GM21447 (cell line): ENCODE results near the gene COMMD3.
"Not testable (repeated sequence)": the region's sequence is repeated elsewhere in the genome, so short reads cannot be mapped to it uniquely, and the experiment has no call there.

Experiments
- ATAC-seq: cut with Tn5 transposase; IDR thresholded peaks from one replicate; pipeline ENCODE4 v1.9.1; 2021; ENCODE audit not compliant: unreplicated experiment

Gene COMMD3

GRCh38 chr10:22338185-22338900, 22.2 kb downstream of the COMMD3 start:
- ATAC-seq = no peak

GRCh38 chr10:22338931-22339330, 22.7 kb downstream of the COMMD3 start:
- no peak for ATAC-seq

GRCh38 chr10:22339761-22340328, 23.7 kb downstream of the COMMD3 start:
- no peak for ATAC-seq

GRCh38 chr10:22340329-22341189, 24.4 kb downstream of the COMMD3 start:
- peak; percentile 43 for ATAC-seq

GRCh38 chr10:22341190-22341925, 25.2 kb downstream of the COMMD3 start:
- ATAC-seq = peak; percentile 18

GRCh38 chr10:22341926-22342196, 25.7 kb downstream of the COMMD3 start:
- ATAC-seq = no peak

GRCh38 chr10:22342421-22342820, 26.2 kb downstream of the COMMD3 start:
- no peak for ATAC-seq

- no peak for ATAC-seq
Measured at GRCh38 chr10:22343731-22344130, 27.5 kb downstream of the COMMD3 start.

GRCh38 chr10:22344249-22344648, 28.1 kb downstream of the COMMD3 start:
- ATAC-seq = no peak

GRCh38 chr10:22344781-22345300, 28.7 kb downstream of the COMMD3 start:
- ATAC-seq = no peak

- no peak for ATAC-seq
Measured at GRCh38 chr10:22345301-22346095, 29.3 kb downstream of the COMMD3 start, which contains the start of gene SPAG6. Gene SPAG6, plus strand, starts transcription at chr10:22345496. Its CDS starts 116 bp downstream, at chr10:22345612.

GRCh38 chr10:22346096-22346661, 30.0 kb downstream of the COMMD3 start:
- ATAC-seq = no peak

- no peak for ATAC-seq
Measured at GRCh38 chr10:22349755-22350154, 33.6 kb downstream of the COMMD3 start.

- no peak for ATAC-seq
Measured at GRCh38 chr10:22351131-22351703, 35.0 kb downstream of the COMMD3 start.

GRCh38 chr10:22356324-22356873, 40.2 kb downstream of the COMMD3 start:
- no peak for ATAC-seq

- not testable (repeated sequence) for ATAC-seq
Measured at GRCh38 chr10:22357770-22358169, 41.6 kb downstream of the COMMD3 start.

GRCh38 chr10:22363305-22363704, 47.1 kb downstream of the COMMD3 start:
- ATAC-seq = no peak

GRCh38 chr10:22364407-22365140, 48.4 kb downstream of the COMMD3 start:
- no peak for ATAC-seq

GRCh38 chr10:22365233-22365632, 49.0 kb downstream of the COMMD3 start:
- ATAC-seq = no peak
